Stimulated activated CD4-positive, alpha-beta T cell treated with anti-CD3 and anti-CD28 coated beads, Interleukin-2, amount 100 ng/mL, for 24 hours (primary cell): Measurements from ENCODE around the gene TBL1X.
"Not testable (repeated sequence)": the region's sequence is repeated elsewhere in the genome, so short reads cannot be mapped to it uniquely, and the experiment has no call there.

Experiments used
- DNase-seq, 2 donors: peaks; one replicate each; pipeline ENCODE4 v3.0.0-alpha.2; 2020

The TBL1X gene

DNA sequence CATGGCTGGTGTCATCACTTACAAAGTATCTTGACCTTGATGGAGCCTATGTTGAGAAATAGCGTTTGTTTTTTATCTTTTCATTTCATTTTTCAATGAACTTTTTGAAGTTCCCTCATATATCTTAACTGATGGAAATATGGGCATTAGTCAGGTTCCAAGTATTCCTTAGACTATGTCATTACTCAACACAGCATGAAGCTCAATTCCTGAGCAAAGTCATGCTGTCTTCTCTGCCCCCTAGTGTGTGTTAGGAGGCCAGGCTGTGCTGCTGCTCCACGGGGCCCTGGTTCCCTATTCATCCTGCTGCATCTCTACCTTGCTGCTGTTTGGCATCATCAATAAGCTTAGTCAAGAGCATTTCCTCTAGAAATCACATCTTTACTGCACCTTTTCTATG is 259.9 kb downstream of the TBL1X start:
- no peak for DNase-seq

DNA sequence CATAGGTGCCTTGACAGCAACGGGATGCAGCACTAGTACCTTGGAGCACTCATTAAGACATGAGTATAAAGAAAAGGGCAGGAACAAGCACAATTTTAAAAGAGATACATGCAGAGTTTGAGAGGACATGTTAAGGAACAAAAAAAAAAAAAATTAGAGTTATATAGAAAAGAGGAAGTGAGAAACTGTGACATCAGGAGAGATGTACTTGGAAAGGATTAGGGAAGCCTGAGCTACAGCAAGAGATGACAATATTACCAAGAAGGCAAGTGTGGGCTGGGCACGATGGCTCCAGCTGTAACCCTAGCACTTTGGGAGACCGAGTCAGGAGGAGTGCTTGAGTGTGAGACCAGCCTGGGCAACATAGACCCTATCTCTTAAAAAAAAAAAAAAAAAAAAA is 263.4 kb downstream of the TBL1X start:
- no peak for DNase-seq

GRCh38 chrX:9729171-9729885 is 264.5 kb downstream of the TBL1X start:
- no peak for DNase-seq

- DNase-seq, result no peak
Observed at GRCh38 chrX:9730078-9730477, 265.2 kb downstream of the TBL1X start.

DNA sequence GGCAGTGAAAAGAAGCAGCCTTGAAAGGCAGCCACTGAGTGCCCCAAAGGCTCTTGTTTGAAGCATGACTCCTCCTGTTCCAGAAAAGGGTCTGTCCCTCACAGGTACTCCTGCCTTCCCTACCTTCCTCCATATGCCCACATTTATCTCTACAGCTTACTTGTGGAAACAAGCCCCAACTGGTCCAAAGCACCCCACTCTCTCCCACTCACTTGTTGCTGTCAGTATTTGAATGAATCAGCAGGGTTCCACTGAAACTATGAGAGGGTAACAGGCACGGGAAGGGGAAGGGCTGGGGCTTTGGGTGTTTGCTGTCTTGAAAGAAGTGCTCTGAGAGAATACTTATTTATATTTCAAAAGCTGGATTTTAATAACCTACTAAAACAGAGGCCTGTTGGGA is 265.9 kb downstream of the TBL1X start:
- DNase-seq, result no peak

DNA sequence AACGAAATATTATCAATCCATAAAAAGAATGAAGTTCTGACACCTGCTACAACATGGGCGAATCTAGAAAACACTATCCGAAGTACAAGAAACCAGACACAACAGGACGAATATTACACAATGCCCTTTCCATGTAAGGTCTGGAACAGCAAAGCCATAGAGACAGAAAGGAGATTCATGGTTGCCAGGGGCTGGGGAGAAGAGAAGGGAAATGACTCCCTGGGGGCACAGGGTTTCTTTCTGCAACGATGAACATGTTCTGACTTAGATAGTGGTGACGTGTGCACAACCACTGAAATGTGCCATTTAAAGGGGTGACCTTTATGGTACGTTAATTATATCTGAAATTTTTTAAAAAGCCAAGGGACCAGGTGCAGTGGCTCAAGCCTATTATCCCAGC is 272.5 kb downstream of the TBL1X start:
- DNase-seq, result no peak

DNA sequence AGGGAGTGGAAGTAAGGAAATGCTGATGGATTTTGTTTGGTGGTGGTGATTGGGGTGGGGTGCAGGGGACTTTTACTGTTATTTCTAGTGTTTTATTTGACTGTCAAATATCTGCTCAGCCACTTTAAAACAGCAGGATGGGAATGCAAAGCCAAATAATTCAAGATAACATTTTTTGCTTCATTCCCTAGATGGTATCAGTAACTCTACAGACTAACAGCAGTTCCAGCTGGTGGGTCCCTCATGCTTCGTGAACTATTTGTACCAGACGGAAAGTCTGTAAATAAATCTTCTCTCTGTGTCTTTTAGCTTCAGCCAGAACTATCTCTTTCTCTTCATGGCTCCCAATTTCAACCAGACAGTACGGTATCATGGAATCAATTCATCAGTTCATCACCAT is 273.3 kb downstream of the TBL1X start:
- DNase-seq, result no peak

DNA sequence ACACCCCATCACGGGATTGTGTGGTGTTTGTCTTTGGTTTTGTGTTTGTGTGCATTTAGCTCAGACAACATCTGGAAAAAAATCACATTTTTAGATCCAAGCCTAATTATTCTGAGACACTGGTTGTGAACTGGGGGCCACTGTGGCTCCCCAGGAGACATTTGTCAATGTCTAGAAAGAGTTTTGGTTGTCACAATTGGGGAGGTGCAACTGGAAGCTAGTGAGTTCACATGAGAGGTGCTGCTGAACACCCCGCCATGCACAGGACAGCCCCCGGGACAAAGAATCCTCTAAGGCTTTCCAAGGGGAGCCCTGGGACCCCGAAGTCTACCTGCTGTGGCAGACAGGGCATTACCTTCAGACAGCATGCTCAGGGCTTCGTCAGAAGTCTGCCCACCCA is 274.3 kb downstream of the TBL1X start:
- DNase-seq, result no peak

- no peak for DNase-seq
Observed at GRCh38 chrX:9745417-9746115, 280.7 kb downstream of the TBL1X start.

- DNase-seq, result no peak
Observed at GRCh38 chrX:9746148-9746888, 281.5 kb downstream of the TBL1X start.

GRCh38 chrX:9747644-9748043 is 282.8 kb downstream of the TBL1X start:
- DNase-seq, result no peak

DNA sequence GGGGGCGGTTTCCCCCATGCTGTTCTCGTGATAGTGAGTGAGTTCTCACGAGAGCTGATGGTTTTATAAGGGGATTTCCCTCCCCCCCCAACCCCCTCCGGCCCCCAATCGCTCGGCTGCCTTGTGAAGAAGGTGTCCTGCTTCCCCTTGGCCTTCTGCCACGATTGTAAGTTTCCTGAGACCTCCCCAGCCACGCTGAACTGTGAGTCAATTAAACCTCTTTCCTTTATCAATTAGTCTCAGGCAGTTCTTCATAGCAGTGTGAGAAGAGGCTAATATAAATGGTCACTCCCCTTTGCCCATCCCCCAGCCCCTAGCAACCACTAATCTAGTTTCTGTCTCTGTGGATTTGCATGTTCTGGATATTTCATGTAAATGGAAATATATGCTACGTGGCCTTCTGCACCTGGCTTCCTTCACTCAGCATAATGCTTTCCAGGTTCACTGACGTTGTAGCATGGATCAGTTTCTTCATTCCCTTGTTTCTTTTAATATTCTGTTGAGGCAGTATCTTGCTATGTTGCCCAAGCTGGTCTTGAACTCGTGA is 284.4 kb downstream of the TBL1X start:
- no peak for DNase-seq

- DNase-seq, result no peak
Observed at GRCh38 chrX:9757366-9757765, 292.5 kb downstream of the TBL1X start.

DNA sequence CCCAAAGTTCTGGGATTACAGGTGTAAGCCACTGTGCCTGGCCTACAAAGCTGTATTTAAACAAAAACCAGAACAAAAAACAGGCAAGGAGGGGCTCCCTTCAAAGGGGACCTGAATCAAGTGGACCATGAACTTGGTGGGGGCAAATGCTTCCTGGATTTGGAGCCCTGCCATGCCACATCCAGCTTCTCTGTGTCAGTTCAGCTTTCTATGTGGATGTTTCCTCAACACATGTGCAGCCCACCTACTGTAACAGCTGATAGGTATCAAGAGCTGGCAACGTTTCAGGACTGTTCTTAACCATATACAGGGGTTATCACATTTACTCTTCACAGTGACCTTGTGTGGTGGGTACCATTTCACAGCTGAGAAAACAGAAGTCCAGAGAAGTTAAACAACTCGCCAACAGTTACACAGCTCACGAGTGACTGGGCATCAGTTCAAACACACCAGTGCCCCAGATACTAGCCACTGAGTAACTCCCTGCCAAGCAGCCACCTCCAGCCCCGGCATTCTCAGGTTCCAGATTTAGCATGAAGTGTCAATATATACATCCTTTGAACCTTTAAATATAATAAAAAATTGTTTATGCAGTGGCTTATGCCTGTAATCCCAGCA is 293.3 kb downstream of the TBL1X start:
- no peak for DNase-seq

GRCh38 chrX:9759337-9759736 is 294.5 kb downstream of the TBL1X start:
- no peak for DNase-seq

DNA sequence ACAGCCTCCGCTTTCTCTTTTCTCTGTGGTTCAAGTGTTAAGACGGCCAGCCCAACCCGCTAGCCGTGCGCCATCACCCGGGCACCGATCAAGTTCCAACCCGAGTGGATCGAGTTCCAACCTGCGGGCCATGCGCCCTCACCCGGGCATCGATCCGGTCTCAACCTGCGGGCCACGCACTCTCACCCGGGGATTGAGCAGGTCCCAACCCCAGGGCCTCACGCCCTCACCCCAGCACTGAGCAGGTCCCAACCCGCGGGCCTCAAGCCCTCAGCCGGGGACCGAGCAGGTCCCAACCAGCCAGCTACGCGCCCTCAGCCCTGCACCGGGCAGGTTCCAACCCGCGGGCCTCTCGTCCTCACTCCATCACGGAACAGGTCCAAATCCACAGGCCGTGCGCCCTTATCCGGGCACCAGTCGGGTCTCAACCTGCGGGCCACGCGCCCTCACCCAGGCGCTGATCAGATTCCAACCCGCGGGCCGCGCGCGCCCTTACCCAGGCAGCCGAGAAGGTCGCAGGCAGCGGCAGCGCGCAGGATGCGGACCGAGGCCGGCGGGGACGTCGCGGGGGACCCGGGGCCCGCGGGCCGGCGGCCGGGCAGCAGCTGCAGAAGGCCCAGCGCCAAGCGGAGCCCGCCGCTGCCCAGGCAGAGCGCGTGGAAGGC is 300.3 kb downstream of the TBL1X start:
- no peak for DNase-seq

- DNase-seq, result no peak
Observed at GRCh38 chrX:9765737-9766097, 300.9 kb downstream of the TBL1X start, which contains the start of gene GPR143. GPR143 (minus strand) TSS chrX:9765847; CDS start chrX:9765817, 30 bp downstream.

DNA sequence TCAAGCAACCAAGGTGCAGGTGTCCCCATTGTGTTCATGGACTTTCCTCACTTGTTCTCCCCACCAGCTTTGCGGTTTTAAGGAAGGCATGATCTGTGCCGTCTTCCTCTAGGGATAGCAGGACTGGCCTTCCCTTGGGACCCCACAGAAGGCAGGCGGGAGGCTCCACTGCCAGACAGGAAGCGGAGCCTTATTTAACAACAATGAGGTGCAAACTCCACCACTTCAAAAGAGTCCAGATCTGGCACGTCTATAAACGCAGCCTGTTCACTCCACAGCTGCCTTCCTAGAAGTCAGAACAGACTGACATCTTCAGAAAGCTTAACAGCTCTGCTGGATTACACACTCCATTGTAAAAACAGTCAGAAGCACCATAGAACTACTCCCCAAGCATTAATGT is 302.5 kb downstream of the TBL1X start:
- no peak for DNase-seq

DNA sequence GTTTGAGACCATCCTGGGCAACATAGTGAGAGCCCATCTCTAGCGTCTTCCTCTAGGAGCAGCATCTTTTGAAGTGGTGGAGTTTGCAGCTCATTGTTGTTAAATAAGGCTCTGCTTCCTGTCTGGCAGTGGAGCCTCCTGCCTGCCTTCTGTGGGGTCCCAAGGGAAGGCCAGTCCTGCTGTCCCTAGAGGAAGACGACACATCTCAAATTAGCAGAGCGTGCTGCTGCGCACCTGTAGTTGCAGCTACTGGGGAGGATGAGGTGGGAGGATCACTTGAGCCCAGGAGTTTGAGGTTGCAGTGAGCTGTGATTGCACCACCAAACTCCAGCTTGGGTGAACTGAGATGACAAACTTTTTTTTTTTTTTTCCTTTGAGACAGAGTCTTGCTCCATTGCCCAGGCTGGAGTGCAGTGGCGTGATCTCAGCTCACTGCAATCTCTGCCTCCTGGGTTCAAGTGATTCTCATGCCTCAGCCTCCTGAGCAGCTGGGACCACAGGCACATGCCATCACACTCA is 303.5 kb downstream of the TBL1X start:
- not testable (repeated sequence) for DNase-seq

DNA sequence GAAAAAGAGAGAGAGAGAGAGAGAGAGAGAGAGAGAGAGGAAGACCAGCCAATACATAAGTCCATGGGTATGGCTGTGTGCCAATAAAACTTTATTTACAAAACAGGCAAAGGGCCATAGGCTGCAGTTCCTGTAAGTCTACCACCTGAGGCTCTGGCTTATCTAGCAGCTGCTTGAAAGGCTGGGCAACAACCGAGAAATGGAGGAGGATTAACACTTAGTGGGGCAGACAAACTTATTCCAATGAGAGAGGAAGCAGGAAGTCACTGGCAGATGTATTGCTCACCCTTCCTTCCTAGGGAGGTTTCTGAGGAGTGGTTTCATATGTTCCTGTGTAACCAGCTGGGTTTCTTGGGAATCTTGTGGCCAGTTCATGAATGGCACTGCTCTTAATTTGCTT is 305.5 kb downstream of the TBL1X start:
- DNase-seq, result no peak

DNA sequence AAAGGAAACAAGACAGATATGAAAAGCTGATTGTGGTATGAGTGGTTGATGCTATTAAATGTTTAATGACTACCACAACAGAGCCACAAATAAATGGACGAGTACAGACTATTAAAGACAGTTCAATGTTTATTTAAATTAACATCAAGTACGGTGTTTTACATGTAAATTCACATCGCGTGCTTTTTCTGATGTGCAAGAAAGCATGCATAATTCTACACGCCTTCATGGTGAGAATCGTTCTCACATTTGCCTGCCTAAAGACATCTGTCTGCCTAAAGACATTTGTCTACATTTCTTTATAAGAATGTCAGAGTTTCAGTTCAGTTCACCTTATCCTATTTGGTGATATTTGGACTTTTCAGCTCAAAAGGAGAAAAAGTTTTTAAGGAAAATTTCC is 308.1 kb downstream of the TBL1X start:
- no peak for DNase-seq

GRCh38 chrX:9775930-9776329 is 311.1 kb downstream of the TBL1X start:
- no peak for DNase-seq
